Kidney (tissue), 14 donors: ENCODE results near the gene TIGD6. TPM values are rescaled to one million over a fixed set of nuclear protein-coding genes. Genes with fewer than 3 reads are reported as not detected.
"Not testable (repeated sequence)": the region's sequence is repeated elsewhere in the genome, so short reads cannot be mapped to it uniquely, and the experiment has no call there.

ENCODE experiments used
- DNase-seq, 5 donors: peaks; one replicate each; pipeline ENCODE4 v3.0.0-alpha.2; 2013 to 2020
- FAIRE-seq: peaks from 2 replicates; lab custom pipeline; 2012; peaks lifted over from hg19 to GRCh38; lab: Jason Lieb, UNC
- H3K27ac ChIP-seq, 2 donors: one replicate each; pipeline ENCODE4 v1.7.0; 2013; ENCODE audit warnings: low read depth in 2 of 2, low read length in 2 of 2, inconsistent platforms in 1 of 2
- H3K27me3 ChIP-seq: one replicate; pipeline ENCODE4 v1.7.1; 2013; ENCODE audit warnings: low read length, inconsistent platforms; ENCODE audit not compliant: control insufficient read depth, insufficient read depth
- H3K36me3 ChIP-seq, 3 donors: one replicate each; pipeline versions ENCODE4 v1.7.0 to v1.7.1; 2013; ENCODE audit warnings: low read length in 3 of 3, control low read depth in 1 of 3, inconsistent platforms in 1 of 3; ENCODE audit not compliant: insufficient read depth in 3 of 3, control insufficient read depth in 2 of 3
- H3K4me1 ChIP-seq, 3 donors: one replicate each; pipeline versions ENCODE4 v1.7.0 to v1.7.1; 2013; ENCODE audit warnings: low read length in 3 of 3, inconsistent platforms in 1 of 3, low read depth in 1 of 3; ENCODE audit not compliant: control insufficient read depth in 2 of 3, insufficient read depth in 2 of 3
- H3K4me3 ChIP-seq, 3 donors: one replicate each; pipeline versions ENCODE4 v1.7.0 to v1.8.1; 2013; ENCODE audit warnings: low read length in 3 of 3, control low read depth in 1 of 3, inconsistent platforms in 1 of 3
- H3K9ac ChIP-seq, 3 donors: one replicate each; pipeline versions ENCODE4 v1.7.0 to v1.7.1; 2013; ENCODE audit warnings: low read length in 3 of 3, control low read depth in 1 of 3, inconsistent platforms in 1 of 3
- H3K9me3 ChIP-seq, 3 donors: one replicate each; pipeline versions ENCODE4 v1.7.0 to v1.7.1; 2013; ENCODE audit warnings: low read length in 3 of 3, control low read depth in 1 of 3, inconsistent platforms in 1 of 3; ENCODE audit not compliant: control insufficient read depth in 2 of 3, insufficient read depth in 1 of 3
- CTCF ChIP-seq: IDR thresholded peaks from 3 replicates; pipeline ENCODE4 v1.5.1; 2012; ENCODE audit warnings: mild to moderate bottlenecking, moderate library complexity, borderline replicate concordance; ENCODE audit not compliant: insufficient read depth; ENCODE audit errors: extremely low read depth
- intact Hi-C: fragments of 100-400 bp; cut with DNase I; formaldehyde crosslinking; loops from one replicate; pipeline ENCODE4 v1.11.1; 2022
- polyA plus RNA-seq: library from polyadenylated mRNA; stranded (reverse); fragments of 350-450 nt; fragmentation: Illumina TruSeq; extraction: RNeasy Lipid Tissue Mini Kit (QIAGEN cat#74804); gene quantifications from one replicate; pipeline ENCODE4 v1.2.3, GENCODE V29; 2014; ENCODE audit warnings: low read depth, low replicate concordance; ENCODE audit not compliant: insufficient read depth
- total RNA-seq: library from RNA; stranded (reverse); fragmentation: NEBNext Ultra II Directional; extraction: Animal tissue kit (Norgen Biotek cat#: 25700); gene quantifications from one replicate; pipeline ENCODE4 v1.2.1, GENCODE V29; 2021
- donor health status: control.
- donor health status: control.
- donor health status: control.
- donor health status: control.
- donor health status: control.
- donor health status: DM: yes; HTN: yes; CAD: no.
- donor health status: Normal renal cell carcinoma (clear cell type).

The TIGD6 gene
- total and polyA plus RNA-seq, 2 donors from 2014 or later, result 6.0 to 7.0 TPM

GRCh38 chr5:150035139-150035895, 34.9 kb upstream of the TIGD6 start:
- Histone ChIP-seq H3K9me3 (no peaks in the 10 kb centered on the region), H3K36me3 (peaks cover 20 to 82% (median 58%) of the 10 kb centered on the region in 3 donors), H3K4me1 (no peaks in the 10 kb centered on the region), H3K27me3 (no peaks in the 10 kb centered on the region), H3K4me3 (no peak overlapping the region), H3K9ac (no peak overlapping the region), H3K27ac (no peak overlapping the region)
- no peak for TF ChIP-seq CTCF
- DNase-seq (no peak), FAIRE-seq (no peak)
- intact Hi-C loops, result no loop called here

- TF ChIP-seq CTCF, result no peak
- peaks cover 20 to 80% (median 59%) of the 10 kb centered on the region in 3 donors for H3K36me3 ChIP-seq
- no peak overlapping the region for H3K4me3 ChIP-seq
- no peaks in the 10 kb centered on the region for H3K4me1 ChIP-seq
- H3K9me3 ChIP-seq, result no peaks in the 10 kb centered on the region
- intact Hi-C loops, result no loop called here
- FAIRE-seq (no peak), DNase-seq (no peak)
- H3K27me3 ChIP-seq, result no peaks in the 10 kb centered on the region
- H3K9ac ChIP-seq, result no peak overlapping the region
- no peak overlapping the region for H3K27ac ChIP-seq
Measured at GRCh38 chr5:150034662-150035061, 34.2 kb upstream of the TIGD6 start.

GRCh38 chr5:150033334-150033733, 32.9 kb upstream of the TIGD6 start:
- Histone ChIP-seq H3K27me3 (no peaks in the 10 kb centered on the region), H3K9ac (no peak overlapping the region), H3K36me3 (peaks cover 18 to 74% (median 58%) of the 10 kb centered on the region in 3 donors), H3K4me1 (no peaks in the 10 kb centered on the region), H3K9me3 (no peaks in the 10 kb centered on the region), H3K4me3 (no peak overlapping the region), H3K27ac (no peak overlapping the region)
- intact Hi-C loops, result no loop called here
- DNase-seq, result no peak
- FAIRE-seq, result no peak
- no peak for TF ChIP-seq CTCF

GRCh38 chr5:150028047-150028446, 27.6 kb upstream of the TIGD6 start:
- peaks cover 14 to 72% (median 37%) of the 10 kb centered on the region in 3 donors for H3K36me3 ChIP-seq
- H3K9me3 ChIP-seq, H3K27ac ChIP-seq, DNase-seq, H3K27me3 ChIP-seq, FAIRE-seq, H3K4me1 ChIP-seq, H3K9ac ChIP-seq, H3K4me3 ChIP-seq, intact Hi-C loops: not testable (repeated sequence)
